GM10248 (cell line): Measurements from ENCODE around the gene INMT.

Experiments
- CTCF ChIA-PET: fragments of 300-600 bp; sonication (Branson Sonifier 250); formaldehyde crosslinking; extraction: SDS; loops from one replicate; lab custom pipeline; 2021; ENCODE audit warnings: antibody characterized with exemption; lab: Yijun Ruan, JAX
- POLR2A ChIA-PET: fragments of 350-650 bp; sonication (Branson Sonifier 250); formaldehyde crosslinking; extraction: SDS; loops from one replicate; lab custom pipeline; 2020; ENCODE audit warnings: antibody characterized with exemption; lab: Yijun Ruan, JAX
- DNase-seq: peaks from one replicate; pipeline ENCODE4 v3.0.0; 2012; ENCODE audit errors: extremely low spot score
- TF ChIP-seq, protein P1 (sequence below): IDR thresholded peaks from 2 replicates; pipeline ENCODE4 v1.5.1; 2012; ENCODE audit warnings: mild to moderate bottlenecking, low read depth; ENCODE audit errors: extremely low read depth, missing control alignments, control extremely low read depth

Gene INMT

DNA sequence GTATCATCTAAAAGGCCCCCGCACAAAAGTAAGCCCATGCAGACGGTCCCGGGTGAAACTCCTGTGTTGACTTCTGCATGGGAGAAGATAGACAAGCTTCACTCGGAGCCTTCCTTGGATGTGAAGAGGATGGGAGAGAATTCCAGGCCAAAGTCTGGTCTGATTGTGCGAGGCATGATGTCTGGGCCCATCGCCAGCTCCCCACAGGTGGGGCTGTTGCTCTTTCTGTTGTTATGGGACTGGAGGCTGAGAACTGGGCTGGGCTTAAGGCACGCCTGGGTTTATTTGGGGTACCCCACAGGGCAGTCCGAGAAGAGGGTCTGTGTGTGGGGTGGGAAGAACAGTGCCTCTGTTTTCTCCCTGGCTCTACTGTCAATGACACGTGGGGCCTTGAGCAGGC lies 33.9 kb downstream of the INMT start:
- ChIA-PET POLR2A (no interaction called here), CTCF (interaction anchor here (0.9 to 2.1 kb wide), 2 partner anchors 14 to 25 kb away, joined by 3 to 5 read pairs; no protein-coding TSS in a partner anchor)
- DNase-seq: no peak
- TF ChIP-seq, protein P1, sequence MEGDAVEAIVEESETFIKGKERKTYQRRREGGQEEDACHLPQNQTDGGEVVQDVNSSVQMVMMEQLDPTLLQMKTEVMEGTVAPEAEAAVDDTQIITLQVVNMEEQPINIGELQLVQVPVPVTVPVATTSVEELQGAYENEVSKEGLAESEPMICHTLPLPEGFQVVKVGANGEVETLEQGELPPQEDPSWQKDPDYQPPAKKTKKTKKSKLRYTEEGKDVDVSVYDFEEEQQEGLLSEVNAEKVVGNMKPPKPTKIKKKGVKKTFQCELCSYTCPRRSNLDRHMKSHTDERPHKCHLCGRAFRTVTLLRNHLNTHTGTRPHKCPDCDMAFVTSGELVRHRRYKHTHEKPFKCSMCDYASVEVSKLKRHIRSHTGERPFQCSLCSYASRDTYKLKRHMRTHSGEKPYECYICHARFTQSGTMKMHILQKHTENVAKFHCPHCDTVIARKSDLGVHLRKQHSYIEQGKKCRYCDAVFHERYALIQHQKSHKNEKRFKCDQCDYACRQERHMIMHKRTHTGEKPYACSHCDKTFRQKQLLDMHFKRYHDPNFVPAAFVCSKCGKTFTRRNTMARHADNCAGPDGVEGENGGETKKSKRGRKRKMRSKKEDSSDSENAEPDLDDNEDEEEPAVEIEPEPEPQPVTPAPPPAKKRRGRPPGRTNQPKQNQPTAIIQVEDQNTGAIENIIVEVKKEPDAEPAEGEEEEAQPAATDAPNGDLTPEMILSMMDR: no peak

- ChIA-PET CTCF (interaction anchor here (1.2 to 2.7 kb wide), 4 partner anchors 9 to 72 kb away, joined by 3 to 8 read pairs (median 4); no protein-coding TSS in a partner anchor), POLR2A (no interaction called here)
- no peak for DNase-seq
- TF ChIP-seq, protein P1: no peak
Observed at GRCh38 chr7:30787486-30787885, 35.6 kb downstream of the INMT start.

GRCh38 chr7:30788640-30789333 lies 36.9 kb downstream of the INMT start:
- POLR2A ChIA-PET: no interaction called here
- TF ChIP-seq, protein P1: no peak
- DNase-seq: no peak
- CTCF ChIA-PET: interaction anchor here (1.4 to 2.7 kb wide), 2 partner anchors 11 to 15 kb away, joined by 3 to 8 read pairs; no protein-coding TSS in a partner anchor

DNA sequence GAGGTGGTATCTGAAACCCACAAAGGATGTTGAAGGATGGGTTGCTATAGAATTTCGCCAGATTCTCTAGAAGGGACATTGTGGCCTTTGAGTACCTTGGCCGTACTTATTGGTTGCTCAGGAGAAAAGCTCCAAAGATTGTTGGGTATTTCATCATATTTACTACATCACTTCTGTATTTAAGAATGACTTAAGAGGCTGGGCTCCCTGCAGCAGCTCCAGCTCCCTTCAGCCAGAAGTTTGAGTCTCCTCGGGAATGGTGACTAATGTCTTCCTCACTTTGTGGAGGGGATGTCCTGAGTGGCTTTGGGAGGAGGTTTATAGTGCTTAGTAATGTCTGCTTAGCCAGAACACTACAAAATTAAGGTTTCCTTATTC lies 37.4 kb downstream of the INMT start:
- DNase-seq: no peak
- ChIA-PET CTCF (no interaction called here), POLR2A (no interaction called here)
- TF ChIP-seq, protein P1: no peak

DNA sequence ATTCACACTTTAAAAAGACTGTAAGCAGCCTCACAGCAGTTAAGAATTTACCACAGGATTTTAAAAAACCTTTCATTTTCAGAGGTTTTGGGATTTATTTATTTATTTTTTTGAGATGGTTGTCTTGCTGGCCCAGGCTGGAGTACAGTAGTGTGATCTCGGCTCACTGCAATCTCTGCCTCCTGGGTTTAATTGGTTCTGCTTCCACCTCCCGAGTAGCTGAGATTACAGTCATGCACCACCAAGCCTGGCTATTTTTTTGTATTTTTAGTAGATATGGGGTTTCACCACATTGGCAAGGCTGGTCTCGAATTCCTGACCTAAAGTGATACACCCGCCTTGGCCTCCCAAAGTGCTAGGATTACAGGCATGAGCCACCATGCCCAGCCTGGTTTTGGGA lies 38.4 kb downstream of the INMT start:
- TF ChIP-seq, protein P1: no peak
- ChIA-PET POLR2A (no interaction called here), CTCF (interaction anchor here (1.0 to 1.6 kb wide), 5 partner anchors 10 to 27 kb away, joined by 3 to 7 read pairs (median 4); no protein-coding TSS in a partner anchor)
- DNase-seq: no peak

- no peak for DNase-seq
- ChIA-PET CTCF (interaction anchor here (1.0 to 1.6 kb wide), 9 partner anchors 9 to 332 kb away, joined by 3 to 7 read pairs (median 4); partner anchors contain the start of gene AQP1), POLR2A (no interaction called here)
- TF ChIP-seq, protein P1: no peak
Observed at GRCh38 chr7:30791114-30791513, 39.2 kb downstream of the INMT start.
